Fibroblast of skin of left biceps (primary cell): ENCODE results near the gene FANCC.

Experiments
- DNase-seq, 2 experiments: peaks; one replicate each; pipeline ENCODE4 v3.0.0-alpha.2; 2013; ENCODE audit warnings: low read depth in 2 of 2

FANCC gene

DNA sequence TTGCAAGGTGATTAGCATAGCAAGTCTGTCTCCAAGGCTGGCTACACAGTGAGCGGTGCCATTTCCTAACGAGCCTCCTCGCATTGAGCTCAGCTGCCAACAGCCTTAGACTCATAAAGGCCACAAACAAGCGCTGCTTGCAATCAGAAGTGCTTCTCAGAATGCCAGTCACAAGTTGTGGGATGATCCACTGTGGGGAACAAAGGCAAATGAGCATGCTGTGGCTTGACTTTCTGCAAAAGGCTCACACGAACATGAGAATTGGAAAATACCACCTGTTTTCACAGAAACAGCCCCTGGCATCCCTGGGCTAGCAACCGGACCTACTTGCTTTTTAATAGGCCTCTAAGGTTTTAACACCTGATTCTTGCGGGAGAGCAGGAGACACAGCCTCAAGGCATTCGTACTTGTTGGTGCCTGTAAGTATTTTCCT, 215.5 kb downstream of the FANCC start:
- no peak for DNase-seq

DNA sequence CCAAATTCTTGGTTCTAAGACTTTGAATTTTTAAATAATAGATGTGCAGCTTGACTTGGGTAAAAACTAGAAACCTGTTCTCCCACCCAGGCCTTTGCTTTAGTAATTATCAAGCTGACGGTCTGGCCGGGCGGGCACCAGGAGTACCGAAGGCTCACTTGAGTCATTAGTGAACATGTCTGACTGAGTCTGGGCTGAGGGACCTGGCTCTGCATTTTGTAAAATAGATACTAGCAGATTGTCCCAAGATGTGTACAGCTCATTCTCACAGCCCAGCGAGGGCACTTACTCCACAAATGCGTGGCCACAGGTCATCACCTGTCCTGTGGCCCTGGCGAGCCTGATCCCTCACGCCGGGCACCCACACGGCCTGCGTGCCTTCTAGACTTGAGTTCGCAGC, 216.2 kb downstream of the FANCC start:
- DNase-seq = no peak

DNA sequence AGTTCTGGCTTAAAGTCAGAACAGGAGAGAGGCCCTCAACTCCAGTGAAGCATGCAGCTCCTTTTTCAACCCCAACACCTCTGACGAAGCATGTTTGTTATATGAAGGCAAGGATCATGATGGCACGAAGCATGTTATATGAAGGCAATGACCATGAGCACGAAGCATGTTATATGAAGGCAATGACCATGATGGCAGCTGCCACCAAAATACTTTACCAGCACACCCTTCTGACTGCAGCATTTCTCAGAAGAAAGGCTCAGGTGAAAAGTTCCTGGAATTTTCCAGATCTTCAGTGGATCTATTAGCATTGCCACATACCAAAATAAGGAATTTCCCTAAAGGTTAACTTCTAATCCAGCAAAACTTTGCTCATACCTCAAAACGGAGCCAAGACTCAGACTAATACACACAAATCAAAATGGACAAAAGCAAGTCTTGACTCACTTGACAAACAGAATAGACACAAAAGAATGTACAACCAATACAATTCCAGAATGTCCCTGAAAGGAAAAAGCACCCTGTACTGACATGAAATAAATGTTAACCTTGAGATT, 217.4 kb downstream of the FANCC start:
- no peak for DNase-seq

DNA sequence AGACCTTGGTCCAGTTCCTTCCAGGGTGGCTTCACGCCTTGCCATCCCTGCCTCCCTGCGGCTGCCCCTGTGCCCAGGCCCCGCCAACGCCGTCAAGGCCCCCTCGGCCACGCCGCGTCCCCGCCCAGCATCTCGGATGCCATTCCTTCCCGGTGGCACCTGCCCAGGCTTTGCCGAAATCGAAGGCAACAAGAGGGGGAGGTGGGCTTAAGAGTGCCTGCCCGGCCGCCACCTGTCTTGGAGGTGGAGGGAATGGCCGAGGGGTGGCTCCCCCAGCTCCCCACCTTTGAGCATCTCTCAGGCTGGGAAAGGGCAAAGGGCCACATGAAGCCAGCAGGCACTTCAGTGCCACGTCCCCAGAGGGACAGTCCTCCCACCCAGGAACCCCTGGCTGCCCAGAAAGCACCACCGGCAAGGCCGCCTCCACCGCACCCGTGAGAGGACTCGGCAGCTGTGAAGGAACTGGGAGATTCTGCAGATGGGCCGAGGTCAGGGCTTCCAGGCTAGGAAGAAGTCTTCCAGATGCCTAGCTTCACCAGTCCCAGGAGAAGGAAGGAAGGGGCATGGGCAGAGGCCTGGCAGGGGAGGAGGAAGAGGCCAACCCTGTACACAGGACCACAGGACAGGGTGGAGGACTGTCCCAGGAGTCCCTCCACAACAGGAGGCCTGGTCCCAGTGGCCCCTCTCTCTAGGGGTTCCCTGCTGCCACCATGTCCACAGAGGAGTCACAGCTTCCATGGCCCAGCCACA, 218.0 kb downstream of the FANCC start:
- no peak for DNase-seq

DNA sequence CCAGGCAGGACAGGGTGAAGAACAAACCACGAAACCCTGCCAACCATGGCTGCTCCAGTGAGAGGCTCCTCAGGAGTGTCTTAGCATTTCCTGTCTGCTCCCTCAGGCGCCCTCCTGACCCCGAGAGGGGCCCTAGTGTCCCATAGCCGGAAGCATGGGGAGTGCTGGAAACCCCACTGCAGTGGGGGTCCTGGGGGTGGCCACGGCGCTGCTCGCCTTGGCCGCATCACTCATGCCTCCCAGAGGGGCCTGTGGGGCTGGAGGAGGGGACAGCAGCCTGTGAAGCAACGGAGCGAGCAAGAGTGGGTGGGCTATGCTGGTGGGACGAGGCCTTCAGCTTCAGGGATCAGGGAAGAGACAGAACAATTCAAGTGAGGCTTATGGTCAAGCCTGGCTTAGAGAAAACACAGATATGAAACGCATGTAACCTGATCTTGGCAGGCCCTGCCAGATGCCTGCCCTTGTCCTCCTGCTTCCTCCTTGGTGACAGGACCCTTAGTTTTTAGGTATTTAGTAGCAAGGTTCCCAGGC, 219.1 kb downstream of the FANCC start:
- DNase-seq = no peak

DNA sequence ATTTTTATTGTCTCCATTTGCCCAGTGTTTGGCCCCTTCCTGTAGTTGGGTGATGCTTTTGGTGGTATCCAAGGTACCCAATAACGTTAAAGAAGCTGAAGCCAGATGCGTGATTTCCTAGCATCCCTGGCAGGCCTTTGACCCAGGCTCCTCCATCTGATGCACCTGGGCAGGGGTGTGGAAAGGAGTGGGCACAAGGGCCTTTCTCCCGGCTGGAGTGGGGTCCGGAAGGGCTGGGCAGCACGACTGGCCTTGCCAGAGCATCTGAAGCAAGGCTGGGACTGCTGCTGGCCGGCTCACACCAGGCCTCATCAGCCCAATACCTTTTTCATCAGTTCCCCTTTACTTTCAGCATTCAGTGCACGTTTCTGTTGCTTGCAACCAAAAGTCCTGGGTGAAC, 220.2 kb downstream of the FANCC start:
- DNase-seq = no peak

DNA sequence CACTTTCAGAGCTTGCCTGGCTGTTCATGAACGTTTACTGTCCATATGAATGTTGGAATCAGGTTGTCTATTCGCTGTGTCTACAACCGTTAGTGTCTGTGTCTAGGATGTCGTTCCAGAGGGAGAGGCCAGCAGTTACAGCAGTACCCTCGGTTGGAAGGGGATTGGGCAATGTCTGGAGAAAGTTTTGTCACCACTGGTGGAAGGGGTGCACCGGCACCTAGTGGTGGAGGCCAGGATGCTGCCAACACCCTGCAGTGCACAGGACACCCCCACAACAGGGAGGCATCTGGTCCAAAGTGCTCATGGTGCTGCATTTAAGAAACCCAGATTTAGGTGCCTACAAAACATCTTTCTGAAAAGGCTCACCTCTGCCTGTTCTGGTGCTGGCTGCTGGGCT, 220.7 kb downstream of the FANCC start:
- DNase-seq = no peak

DNA sequence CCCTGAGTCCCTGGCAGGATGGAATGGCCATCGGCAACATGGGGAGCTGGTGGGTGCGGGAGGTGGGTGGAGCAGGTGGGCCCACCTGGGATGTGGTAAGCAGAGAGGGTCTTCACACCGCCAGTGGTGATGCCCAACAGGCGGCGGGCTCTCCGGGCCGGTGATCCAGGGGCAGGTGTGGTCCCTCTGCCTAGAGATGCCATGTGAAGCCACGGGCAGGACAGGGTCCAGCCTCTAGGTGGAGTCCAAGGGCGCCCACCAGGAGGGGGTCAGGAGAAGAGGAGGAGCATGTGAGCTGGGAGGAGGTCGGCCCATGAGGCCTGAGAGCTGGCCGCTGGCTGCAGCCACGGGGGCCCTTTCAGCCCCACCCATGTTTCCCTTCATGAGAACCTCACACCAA, 221.1 kb downstream of the FANCC start:
- DNase-seq = no peak

DNA sequence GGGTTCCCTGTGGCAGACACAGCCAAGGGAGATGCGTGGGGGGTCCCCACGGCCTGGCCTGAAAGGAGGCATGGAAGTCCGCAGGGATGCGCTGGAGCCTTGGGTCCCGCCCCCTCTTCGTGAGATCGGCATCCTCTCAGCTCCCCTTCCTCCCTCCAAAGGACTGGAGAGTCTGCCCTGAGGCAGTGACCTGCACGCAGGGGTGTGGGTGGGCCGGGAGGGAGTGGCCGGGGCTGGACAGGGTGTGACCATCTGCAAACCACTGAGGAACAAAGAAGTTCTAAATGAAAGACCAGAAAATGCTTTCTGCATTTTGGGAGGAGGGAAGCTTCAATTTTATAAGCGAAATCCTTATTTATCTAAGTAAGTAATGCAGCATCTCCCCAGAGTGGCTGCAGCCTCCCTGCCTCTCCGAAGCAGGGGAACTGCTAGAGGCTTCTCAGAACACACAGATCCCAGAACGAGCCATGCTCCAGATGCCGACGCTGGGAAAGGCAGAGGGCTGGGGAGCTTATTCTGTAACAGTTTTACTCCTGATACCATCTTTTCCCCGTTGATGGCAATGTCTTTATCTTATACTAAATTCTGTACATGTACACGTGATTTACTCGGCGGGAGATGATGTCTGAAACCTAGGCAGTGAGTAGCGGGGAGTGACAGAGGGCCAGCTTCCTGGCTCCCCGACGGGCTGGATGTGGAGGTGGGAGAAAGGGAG, 221.7 kb downstream of the FANCC start:
- DNase-seq = no peak

DNA sequence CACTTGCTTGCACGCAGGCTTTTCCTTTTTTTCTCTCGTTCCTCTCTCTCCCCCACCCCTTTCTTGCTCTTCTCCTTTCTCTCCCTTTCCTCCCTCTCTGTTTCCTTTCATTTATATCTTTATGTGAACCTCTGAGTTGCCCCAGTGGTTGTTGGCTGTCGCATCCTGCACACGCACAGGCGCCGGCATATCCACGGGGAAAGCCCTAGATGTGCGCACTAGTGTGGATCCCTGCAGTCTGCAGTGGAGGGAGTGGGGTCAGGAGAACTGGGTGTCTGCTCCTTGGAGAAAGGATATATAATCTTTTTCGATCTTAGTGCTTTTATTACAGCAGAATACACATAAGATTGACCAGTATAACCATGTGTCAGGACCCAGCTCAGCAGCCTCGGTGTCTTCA, 223.5 kb downstream of the FANCC start:
- no peak for DNase-seq

DNA sequence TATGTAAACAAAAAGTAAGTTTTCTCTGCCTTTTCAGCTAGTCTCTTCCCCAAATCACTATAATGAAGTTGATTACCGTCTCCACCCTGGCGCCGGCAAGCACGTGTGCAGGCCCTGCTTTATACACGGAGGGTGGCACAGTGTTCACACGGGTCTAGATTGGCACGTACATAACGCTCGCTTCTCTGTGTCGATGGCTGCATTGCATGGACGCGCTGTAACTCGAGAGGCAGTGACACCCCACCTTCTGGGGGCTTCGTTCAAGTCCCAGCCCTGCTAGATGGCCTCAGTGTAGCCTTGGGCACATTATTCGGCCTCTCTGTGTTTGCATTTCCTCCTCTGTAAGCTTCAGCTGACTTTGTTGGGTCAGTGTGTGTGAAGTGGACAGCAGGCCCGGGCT, 223.9 kb downstream of the FANCC start:
- DNase-seq = no peak

DNA sequence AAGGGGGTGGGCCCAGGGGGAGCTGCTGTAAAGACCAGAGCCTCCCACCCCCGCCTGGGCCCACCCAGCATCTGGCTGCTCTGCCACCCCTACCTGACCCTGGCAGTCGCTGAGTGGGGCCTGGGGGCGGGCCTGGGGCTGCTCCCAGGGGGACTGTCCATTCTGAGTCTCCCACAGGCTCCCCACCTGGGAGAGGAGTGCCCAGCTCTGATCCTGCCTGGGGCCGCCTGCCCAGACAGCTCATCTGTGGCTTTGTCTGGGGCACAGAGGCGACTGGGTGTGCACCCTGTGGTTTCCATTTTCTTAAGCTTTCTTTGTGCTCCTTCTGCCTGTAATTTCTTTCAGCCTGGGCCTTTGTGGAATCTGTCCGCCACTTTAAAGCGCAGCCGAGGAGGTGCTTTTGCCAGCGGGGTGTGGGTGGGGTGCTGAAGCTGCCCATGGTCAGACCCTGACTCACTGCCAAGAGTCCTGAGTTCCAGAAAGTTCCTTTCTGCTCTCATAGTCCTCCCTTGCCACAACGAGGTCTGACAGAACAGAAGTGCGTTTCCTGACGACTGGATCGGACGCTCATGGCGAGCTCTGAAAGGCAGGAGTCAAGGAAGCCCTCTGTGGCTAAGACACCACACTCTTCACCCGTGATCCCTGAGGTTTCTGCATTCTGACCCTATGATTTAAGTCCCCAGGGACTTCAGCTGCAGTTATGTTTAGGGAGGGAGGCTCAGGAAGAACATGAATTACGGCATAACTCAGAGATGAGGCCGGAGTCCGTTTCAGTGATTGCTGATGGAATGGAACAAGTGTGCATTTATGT, 225.0 kb downstream of the FANCC start:
- DNase-seq = peak; percentile 33

DNA sequence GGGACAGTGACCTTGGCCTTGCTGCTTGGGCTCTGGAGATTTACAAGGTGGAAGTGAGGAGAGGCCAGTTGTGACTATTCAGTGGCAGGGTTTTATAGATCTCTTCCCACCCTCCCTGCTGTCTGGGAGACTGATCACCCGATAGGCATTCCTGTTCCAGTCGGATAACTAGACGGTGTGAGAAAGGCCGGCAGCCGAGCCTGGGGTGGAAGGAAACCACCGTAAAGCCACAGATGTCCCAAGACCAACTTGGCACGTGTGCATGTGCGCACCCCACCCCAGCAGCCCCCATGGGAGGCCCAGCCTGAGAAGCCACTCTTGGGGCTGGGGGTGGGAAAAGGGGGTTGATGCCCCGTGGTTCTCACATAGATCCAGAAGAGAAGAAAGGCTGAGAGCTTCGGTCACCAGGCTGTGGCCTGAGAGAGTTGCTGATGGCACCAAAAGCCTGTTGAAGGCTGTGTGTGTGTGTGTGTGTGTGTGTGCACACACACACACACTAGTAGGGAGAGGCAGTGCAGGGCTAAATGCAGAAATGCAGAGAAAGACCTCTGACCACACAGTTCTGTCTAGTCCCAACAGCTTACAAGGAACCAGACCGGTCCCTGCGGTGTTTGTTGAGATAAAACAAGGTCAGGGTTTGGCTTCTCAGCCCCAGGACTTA, 225.8 kb downstream of the FANCC start:
- DNase-seq = no peak

DNA sequence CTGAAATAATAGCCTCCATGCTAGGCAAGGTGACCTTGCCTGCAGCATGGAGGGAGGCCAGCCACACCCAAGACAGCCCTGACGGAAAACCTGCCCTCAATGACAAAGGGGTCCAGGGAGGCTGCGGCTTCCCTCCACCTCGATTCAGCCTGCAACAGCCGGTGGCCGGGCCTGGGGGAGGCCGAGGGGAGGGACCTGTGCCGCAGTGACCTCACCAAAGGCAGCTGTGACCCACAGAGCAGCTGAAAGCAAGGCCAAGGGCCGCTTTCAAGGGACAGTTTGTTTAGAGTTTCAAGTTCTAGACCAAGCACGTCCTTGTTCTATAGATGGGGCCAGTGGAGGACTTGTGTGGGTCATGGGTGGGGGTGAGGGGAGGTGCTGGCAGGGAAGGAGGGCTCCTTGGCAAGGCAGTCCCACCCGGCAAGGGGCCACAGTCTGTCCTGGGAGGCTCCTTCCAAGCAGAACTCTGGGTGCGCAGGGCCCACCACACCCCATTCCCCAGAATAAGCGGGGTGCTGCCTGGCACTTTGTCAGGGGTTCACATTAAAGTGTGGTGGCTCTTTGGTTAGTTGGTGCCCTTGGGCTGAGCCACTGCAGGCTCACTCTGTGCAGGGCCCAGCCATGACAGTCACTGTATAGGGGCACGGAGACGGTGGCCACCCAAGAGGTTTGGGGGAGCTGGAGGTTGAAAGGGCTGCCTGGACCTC, 226.5 kb downstream of the FANCC start:
- DNase-seq = no peak

DNA sequence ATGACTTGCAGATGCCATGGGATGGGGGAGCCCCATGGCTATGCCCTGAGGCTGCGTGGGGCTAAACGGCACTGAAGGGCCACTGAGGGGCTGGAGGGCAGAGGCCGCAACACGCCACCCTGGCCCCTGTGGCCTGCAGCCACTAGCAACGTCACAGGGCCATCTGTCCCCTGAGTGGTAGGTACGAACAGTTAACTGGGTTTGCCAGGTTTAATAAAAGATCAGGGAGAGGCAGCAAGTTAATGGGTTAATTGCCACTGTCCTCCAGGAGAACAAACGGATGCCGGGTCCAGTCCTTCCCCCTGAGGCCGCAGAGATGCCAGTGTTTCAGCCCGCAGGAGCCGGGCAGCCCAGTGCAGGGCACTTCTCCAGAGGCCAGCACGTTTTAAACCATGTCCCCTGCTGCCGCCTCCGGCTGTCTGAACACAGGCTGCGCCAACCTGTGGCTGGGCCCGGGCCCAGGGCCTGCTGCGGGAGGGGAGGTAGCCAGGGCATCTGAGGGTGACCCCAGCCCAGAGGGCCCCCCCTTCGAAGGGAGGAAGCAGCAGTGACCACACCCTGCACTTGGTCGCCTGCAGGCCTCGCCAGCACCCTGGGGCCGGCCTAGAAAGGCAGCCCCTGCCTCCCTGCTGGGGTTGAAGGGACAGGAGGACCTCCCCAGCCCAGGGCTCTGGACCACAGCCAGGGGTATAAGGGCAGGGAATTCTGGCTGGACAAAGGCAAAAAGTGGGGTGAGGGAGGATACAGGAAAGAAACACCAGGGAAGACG, 227.3 kb downstream of the FANCC start:
- no peak for DNase-seq

DNA sequence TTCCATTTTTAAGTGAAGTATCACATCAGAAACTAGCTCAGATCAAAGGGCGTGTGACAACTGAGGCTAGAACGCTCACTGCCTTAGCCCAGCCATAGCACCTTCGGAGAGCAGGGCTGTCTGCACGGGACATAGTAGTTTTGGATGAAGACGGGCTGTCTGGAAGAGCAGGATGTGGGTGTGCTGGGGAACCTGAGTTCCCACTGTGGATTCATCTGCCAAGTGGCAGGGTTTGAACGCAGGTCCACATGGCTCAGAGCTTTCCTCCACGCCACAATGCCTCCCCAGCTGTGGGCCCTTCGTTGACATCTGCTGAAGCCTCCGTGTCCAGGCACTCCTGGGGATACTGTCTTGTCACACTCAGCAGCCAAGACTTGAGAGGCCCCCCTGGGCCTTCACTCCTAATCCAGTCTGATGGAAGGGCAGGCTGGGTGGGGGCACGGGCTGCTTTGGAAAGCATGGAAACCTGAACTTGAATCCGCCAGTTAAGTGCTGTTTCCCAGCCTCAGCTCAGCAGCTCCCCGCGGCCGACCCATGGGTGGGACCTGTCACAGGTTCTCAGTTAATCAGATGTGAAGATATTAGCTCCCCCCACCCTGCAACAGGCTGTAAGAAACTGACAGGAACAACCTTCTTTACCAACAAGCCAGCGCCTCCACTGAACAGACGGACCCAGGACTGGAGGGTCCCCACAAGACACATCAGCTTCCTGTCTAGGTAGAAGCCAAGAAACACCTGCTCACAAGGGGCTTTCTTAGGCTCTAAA, 228.1 kb downstream of the FANCC start:
- DNase-seq = no peak

DNA sequence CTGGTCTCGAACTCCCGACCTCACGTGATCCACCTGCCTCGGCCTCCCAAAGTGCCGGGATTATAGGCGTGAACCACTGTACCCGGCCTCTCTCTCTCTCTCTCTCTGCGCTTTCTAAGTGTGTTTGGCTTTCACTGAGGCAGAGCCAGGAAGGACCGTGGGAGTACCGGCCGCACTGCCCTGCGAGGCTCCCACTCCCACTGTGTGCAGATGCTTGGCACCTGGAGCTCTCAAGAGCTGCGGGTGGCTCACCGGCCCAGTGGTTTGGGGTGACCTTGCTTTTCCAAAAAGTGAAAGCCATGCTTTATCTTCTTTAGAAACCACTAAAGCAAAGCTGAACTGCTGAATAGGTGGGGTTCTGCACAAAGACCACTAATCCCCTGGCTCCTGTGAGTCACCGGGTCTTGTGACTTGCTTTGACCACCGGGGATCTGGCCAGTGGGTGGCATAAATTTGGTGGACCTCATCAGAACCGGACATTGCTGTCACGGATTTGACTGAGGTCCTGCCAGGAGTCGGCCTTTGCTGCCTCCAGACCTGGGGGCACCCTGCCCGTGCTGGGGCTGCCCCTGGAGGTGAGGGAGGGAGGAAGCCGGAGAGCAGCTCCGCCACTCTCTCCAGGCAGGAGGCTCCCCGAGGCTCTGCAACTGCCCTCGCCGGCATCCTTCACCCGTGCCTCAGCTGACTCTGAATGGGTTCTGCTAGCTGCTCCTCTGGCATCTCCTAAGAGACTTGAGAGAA, 228.9 kb downstream of the FANCC start:
- DNase-seq = no peak

DNA sequence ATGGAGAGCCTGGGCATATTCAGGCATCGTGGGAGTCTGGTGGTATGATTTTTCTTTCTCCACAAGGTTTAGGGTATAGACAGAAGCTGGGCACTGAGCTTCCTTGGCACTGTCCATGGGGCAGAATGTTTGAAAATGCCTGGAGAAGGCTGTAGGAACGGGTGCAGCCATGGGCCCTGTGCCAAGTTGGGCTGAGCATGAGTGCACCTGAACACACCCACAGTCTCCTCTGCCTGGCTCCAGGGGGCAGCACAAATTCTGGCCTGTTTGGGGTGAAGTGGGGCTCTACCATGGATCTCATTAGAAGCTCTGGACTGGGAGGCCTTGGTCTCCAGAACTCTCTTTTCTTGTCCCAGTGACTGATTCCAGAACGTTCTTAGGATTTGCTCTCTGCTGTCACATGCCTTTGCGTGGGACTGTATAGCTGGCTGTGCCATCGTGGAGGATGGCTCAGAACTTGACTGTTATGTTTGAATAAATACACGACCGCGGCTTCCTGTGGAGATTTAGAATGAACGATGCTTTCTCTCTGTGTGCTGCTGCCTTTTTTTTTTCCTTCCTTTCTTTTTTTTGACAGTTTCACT, 229.8 kb downstream of the FANCC start:
- no peak for DNase-seq
